GM21786 (cell line): ENCODE measurements around the gene SYT2.
A peak's percentile ranks its signal among the peaks of the same experiment; 100 is the strongest.
"Not testable (repeated sequence)": the region's sequence is repeated elsewhere in the genome, so short reads cannot be mapped to it uniquely, and the experiment has no call there.

ENCODE experiments used
- ATAC-seq: cut with Tn5 transposase; IDR thresholded peaks from one replicate; pipeline ENCODE4 v1.9.1; 2021; ENCODE audit not compliant: unreplicated experiment

The SYT2 gene

DNA sequence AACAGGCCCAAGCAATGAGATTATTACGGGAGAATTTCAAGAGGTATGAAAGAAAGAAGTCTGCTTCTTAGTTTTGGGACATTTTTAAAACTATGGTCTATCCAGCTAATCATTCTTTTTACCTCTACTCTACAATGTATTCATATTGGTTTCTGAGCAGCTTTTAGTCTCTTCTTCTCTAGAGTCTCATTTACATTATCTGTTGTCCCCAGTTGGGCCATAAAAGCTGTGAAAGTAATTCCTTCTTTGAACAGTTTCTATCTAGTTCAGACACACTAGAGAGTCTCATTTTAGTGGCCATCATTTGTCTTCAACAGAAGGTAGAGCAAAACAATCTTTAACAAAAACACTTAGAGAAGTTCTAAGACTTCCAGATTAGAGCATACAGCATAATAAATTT is 157.2 kb downstream of the SYT2 start:
- not testable (repeated sequence) for ATAC-seq

DNA sequence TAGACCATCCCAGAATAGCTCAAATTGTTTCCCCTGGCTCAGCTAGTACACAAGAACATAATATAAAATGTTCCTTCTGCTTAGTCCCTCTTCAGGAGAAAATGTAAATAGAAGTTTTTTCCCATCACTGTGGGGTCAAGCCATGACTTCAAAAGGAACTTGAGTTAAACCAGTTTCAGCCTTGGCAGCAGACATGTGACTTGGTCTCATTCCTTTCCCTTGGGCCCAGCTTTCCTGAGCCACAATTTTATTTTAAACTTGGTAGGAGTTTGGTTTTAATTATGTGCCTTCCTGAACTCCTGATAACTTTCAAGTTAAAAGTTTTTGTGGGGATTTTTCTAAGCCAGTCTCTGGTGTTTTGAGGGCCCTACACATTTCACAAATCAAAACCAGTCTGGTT is 157.6 kb downstream of the SYT2 start:
- not testable (repeated sequence) for ATAC-seq

DNA sequence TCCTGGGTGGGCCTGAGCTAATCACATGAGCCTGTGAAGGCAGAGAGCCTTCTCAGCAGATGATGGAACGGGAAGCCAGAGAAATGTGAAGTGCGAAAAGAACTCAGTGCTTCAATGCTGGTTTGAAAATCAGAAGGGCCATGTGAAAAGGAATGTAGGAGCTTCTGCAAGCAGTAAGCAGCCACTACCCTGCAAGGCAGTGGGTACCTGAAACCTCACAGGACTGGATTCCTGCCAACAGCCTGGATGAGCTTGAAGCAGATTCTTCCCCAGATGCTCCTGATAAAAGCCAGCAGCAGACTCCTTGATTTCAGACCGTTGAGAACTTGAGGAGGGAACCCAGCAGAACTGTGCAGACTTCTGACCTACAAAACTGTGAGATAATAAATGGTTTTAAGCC is 158.6 kb downstream of the SYT2 start:
- ATAC-seq = no peak

DNA sequence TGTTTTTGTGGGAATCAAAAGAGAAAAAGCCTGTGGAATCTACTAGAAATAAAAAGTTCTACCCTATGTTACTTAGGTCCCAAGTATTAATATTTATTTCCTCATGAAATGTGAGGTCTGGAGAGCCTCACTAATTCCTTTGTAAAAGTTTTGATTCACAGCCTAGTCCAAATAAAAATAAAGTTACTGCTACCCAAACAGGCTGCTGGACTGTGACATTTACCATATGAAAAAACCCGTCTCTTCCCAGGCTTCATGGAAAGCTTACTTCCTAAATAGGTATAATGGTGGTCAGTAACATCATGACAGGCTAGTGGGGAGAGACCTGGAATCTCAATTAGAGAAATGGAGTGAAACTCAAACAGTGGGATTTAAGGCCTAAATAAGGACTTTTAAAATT is 160.2 kb downstream of the SYT2 start:
- ATAC-seq = not testable (repeated sequence)

DNA sequence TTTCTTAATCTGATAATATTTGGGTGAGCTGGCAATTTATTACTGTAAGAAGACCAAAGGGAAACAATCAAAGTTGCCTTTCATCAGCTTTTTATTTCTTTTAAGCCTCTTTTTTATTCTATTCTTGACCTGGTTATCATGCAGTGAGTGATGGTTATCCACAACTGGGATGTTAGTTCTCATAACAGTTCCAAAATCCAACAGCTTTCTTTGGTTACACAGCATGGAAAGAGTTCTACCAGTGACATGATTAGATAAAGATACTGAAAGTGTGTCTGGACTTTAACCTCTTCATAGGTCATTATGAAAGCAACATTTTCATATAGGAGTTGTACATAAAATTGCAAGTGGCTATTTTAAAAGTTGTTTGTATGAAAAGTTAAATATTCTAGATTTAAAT is 163.0 kb downstream of the SYT2 start:
- no peak for ATAC-seq

DNA sequence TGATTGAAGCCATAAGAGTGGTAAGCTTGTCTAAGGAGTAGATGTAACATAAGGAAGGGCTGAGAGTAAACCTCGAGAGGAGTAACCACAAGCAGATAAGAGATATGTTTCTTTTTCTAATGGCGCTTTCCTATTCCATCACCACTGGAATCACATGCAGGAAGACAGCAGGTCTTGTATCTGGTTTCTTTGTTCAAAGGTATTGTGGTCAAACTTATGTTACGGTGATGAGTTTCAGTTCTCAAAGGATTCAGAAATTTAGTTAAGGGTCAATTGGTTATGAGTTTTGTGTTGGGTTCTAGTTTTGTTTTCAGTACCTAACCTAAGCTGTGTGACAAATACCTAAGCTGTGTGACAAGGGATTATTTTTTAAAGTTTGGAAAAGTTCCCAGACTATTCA is 163.5 kb downstream of the SYT2 start:
- peak; percentile 73 for ATAC-seq

DNA sequence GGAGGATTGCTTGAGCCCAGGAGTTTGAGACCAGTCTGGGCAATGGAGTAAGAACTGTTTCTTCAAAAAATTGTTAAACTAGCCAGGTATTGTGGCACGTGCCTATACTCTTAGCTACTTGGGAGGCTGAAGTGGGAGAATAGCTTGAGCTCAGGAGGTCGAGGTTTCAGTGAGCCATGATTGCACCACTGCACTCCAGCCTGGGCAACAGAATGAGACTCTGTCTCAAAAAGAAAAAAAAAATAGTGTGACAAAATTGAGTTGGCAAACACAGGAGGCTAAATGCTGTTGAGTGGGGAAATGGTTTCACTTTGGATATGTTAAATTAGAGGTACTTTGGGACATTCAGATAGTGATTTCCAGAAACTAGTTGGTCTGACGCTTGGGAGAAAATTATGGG is 163.9 kb downstream of the SYT2 start:
- not testable (repeated sequence) for ATAC-seq

DNA sequence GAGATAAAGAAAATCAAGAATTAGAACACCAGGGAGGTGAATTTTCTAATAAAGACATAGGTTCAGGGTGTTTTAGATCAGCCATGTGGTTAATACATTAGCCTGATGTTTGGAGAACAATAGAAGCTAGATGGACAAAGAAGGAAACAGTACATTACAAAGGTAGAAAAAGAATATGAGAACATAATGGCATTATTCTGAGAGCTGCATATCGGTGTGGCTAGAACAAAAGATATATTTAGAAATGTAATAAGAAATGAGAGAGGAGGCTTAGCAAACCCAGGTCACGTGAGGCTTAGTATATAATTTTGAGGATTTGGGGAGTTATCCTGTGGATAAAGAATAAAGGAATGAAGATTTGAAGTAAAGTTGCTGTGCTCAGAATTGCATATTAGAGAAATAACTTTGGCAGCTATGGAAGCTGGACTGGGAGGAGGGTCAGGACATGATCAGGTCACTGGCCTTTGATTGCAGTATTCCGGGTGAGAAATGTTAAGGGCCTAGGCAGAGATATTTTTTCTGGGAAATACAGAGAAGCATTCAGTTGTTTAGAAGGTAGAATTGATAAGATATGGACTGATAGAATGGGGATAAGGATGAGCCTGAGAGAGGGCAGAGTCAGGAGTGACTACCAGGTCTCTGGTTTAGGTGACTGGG is 164.5 kb downstream of the SYT2 start:
- ATAC-seq = not testable (repeated sequence)

DNA sequence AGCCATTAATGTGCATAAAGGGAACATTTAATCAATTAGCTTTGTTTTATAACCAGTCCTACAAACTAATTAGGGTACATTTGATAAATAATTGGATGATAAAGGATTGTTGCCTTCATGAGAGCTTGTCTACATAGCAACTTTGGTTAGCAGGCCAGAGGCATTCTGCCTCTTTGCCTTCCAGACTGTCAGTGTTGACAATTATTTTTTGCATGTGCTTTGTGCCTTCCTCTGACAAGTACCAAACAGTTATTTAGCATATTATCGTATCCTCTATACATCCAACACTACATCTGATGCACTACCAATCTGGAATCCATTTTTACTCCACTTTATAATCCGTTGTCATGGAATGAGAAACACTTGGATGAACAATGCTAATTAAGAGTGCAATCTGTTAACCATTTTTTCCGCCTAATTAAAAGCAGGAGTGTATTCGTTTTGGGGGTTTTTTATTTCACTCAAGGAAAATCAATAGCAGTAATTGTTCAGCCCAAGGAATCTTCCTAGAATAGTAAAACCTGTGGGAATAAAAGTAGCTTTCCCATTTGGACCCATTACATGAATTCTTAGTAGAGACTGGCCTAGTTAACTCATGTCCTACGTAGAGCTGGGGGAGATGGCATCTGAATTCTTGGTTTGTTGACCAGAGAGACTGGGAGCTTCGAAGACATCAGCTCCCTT is 165.3 kb downstream of the SYT2 start:
- not testable (repeated sequence) for ATAC-seq

DNA sequence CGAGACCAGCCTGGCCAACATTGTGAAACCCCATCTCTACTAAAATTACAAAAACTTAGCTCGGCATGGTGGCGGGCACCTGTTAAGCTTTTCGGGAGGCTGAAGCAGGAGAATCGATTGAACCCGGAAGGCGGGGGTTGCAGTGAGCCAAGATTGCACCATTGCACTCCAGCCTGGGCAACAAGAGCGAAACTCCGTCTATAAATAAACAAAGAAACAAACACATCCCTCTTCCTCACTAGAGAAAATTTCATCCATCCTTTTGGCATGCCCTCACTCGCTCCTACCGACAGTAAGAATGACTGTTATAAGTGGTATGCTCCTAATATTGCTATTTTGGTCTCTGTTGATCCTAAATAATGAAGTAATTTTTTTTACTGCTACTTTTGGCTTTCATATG is 166.7 kb downstream of the SYT2 start:
- not testable (repeated sequence) for ATAC-seq

DNA sequence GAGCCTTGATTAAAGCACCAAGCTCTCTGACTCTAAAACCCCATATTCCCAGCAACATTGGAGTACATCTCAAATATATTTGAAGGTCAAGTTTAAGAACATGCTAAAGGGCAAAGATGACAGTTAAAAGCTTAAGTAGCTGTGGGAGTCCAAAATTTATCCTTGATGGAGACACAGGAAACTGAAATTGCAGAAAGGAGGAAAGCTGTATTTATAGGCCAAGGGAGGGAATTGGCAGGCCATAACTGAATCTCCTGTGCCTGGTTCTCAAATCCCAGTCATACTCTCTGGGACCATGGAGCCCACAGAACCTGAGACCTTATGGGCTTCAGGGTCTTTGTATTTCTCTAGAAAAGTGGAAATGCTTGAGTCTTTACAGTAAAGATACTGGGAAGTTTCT is 167.8 kb downstream of the SYT2 start:
- ATAC-seq = not testable (repeated sequence)

DNA sequence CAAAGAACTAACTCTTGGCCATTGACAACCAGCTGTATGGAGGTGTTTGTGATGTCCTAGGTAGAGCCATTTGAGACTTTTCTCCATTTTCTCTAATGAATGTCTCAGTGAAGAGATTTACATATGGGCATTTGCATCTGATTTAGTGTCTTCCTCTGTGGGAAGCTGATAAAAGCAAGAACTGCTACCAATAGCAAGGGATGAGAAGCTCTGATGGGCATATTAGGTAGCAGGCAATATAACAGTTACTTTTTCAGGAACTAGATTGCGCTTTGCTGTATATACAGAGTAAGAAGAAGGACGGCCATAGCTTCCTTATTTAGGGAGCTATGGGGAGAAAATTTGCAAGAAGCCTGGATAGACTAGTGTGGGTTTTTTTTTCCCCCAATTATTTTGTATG is 169.4 kb downstream of the SYT2 start:
- not testable (repeated sequence) for ATAC-seq
